Right atrium auricular region (tissue), 2 donors: ENCODE data around the gene OTULIN. TPM values are rescaled to one million over a fixed set of nuclear protein-coding genes. Genes with fewer than 3 reads are reported as not detected.

Experiments
- DNase-seq: peaks from one replicate; pipeline ENCODE4 v3.0.0-alpha.2; 2019; ENCODE audit warnings: low spot score
- H3K27ac ChIP-seq, 2 donors: fragments of 200-600 bp; sonication (generic); 1 replicate in 1 of 2; 2 replicates in 1 of 2; pipeline ENCODE4 v1.5.1; 2016 to 2019
- H3K27me3 ChIP-seq, 2 donors: fragments of 200-600 bp; sonication (generic); one replicate each; pipeline versions ENCODE4 v1.5.1 to v1.6.0; 2017 to 2019
- H3K36me3 ChIP-seq: fragments of 200-600 bp; sonication (generic); one replicate; pipeline ENCODE4 v1.5.1; 2016
- H3K4me1 ChIP-seq, 2 donors: fragments of 200-600 bp; sonication (generic); one replicate each; pipeline versions ENCODE4 v1.5.1 to v1.6.0; 2017 to 2019
- H3K4me3 ChIP-seq, 2 donors: fragments of 200-600 bp; sonication (generic); 1 replicate in 1 of 2; 2 replicates in 1 of 2; pipeline ENCODE4 v1.5.1; 2017 to 2019; ENCODE audit warnings: mild to moderate bottlenecking in 1 of 2, moderate library complexity in 1 of 2
- H3K9me3 ChIP-seq, 2 donors: fragments of 200-600 bp; sonication (generic); one replicate each; pipeline ENCODE4 v1.5.1; 2019
- total RNA-seq, 2 donors: library from RNA; depleted of rRNA; stranded (reverse); fragments of >200 nt; gene quantifications; one replicate each; pipeline ENCODE4 v1.1.0, GENCODE V29; 2016
- TF ChIP-seq, protein P1 (sequence below), 2 donors: fragments of 200-600 bp; sonication (generic); IDR thresholded peaks; one replicate each; pipeline ENCODE4 v1.5.1; 2019; ENCODE audit warnings: antibody characterized with exemption in 2 of 2

OTULIN gene
- total RNA-seq, 2 donors from 2014 or later = 13.9 to 29.9 TPM

- TF ChIP-seq, protein P1, sequence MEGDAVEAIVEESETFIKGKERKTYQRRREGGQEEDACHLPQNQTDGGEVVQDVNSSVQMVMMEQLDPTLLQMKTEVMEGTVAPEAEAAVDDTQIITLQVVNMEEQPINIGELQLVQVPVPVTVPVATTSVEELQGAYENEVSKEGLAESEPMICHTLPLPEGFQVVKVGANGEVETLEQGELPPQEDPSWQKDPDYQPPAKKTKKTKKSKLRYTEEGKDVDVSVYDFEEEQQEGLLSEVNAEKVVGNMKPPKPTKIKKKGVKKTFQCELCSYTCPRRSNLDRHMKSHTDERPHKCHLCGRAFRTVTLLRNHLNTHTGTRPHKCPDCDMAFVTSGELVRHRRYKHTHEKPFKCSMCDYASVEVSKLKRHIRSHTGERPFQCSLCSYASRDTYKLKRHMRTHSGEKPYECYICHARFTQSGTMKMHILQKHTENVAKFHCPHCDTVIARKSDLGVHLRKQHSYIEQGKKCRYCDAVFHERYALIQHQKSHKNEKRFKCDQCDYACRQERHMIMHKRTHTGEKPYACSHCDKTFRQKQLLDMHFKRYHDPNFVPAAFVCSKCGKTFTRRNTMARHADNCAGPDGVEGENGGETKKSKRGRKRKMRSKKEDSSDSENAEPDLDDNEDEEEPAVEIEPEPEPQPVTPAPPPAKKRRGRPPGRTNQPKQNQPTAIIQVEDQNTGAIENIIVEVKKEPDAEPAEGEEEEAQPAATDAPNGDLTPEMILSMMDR (IDR thresholded peaks at IDR 0.05) = no peak
- H3K36me3 ChIP-seq = no peaks in the 10 kb centered on the region
- peaks cover 0 to 43% of the 10 kb centered on the region in 2 donors for H3K4me1 ChIP-seq
- no peaks in the 10 kb centered on the region for H3K9me3 ChIP-seq
- DNase-seq = no peak
- H3K27me3 ChIP-seq = no peaks in the 10 kb centered on the region
- H3K4me3 ChIP-seq = peak overlapping the region; percentile 76 to 81
- H3K27ac ChIP-seq = peak overlapping the region; percentile 91 to 92
These were observed 744 bp downstream of the OTULIN start for GRCh38 chr5:14665101-14665822.

DNA sequence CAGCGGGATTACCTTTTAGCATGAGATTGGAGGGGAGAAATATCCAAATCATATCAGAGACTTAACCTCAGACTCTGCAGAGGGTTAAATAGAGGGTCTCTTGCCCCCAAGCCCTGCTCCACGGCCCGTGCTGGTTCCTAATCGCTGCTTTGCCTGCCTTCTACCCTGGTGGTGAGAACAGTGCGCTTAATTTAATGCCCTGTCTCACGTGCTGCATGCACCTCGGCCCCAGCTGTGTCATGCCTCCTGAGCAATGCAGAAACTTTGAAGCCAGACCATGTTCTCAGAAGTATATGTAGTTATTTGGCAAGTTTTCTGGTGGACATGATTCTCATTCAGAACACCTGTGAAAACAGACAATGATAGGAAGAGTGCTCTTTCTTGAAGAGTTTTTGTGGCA lies 1.4 kb downstream of the OTULIN start:
- TF ChIP-seq, protein P1 (IDR thresholded peaks at IDR 0.05) = no peak
- Histone ChIP-seq H3K27ac (peak overlapping the region; percentile 49 to 92), H3K27me3 (no peaks in the 10 kb centered on the region), H3K9me3 (no peaks in the 10 kb centered on the region), H3K4me3 (peak overlapping the region; percentile 76 to 81), H3K4me1 (peaks cover 0 to 43% of the 10 kb centered on the region in 2 donors), H3K36me3 (no peaks in the 10 kb centered on the region)
- DNase-seq = no peak

DNA sequence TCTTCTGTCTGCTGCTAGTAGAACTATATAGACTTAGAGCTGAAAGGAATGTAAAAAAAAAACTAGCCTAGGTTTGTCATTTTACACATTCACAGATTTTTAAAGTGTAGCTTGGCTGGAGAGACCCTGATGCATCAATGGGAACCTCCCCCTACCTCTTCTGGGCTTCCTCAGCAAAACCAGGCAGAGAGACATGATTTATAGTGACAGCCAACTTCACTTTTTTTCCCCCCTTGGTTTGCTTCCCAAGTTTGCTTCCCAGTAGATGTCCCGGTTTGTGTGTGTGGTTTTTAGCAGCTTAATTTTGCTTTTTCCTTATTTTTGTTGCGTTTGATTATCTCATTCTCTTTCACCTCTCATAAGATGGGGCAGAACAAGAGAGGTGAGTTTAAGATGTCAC lies 1.8 kb downstream of the OTULIN start:
- Histone ChIP-seq H3K27ac (peak overlapping the region; percentile 49 to 92), H3K36me3 (no peaks in the 10 kb centered on the region), H3K27me3 (no peaks in the 10 kb centered on the region), H3K9me3 (no peaks in the 10 kb centered on the region), H3K4me1 (peaks cover 0 to 45% of the 10 kb centered on the region in 2 donors), H3K4me3 (no peak overlapping the region)
- DNase-seq = no peak
- TF ChIP-seq, protein P1 (IDR thresholded peaks at IDR 0.05) = no peak

DNA sequence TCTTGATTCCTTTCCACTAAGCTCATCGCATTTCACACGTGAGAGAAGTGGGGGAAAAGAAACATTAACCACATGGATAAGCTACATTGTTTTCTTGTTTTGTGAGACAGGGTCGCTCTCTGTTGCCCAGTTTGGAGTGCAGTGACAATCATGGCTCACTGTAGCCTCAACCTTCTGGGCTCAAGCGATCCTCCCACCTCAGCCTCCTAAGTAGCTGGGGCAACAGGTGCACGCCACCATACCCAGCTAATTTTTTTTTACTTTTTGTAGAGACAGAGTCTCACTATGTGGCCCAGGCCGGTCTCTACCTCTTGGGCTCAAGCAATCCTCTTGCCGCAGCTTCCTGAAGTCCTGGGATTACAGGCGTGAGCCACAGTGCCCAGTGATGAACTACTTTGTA lies 2.8 kb downstream of the OTULIN start:
- Histone ChIP-seq H3K9me3 (no peaks in the 10 kb centered on the region), H3K27ac (peak overlapping the region in 1 of 2 donors; percentile 92), H3K36me3 (no peaks in the 10 kb centered on the region), H3K4me1 (peaks cover 0 to 55% of the 10 kb centered on the region in 2 donors), H3K4me3 (no peak overlapping the region), H3K27me3 (no peaks in the 10 kb centered on the region)
- TF ChIP-seq, protein P1 (IDR thresholded peaks at IDR 0.05) = no peak
- DNase-seq = no peak

DNA sequence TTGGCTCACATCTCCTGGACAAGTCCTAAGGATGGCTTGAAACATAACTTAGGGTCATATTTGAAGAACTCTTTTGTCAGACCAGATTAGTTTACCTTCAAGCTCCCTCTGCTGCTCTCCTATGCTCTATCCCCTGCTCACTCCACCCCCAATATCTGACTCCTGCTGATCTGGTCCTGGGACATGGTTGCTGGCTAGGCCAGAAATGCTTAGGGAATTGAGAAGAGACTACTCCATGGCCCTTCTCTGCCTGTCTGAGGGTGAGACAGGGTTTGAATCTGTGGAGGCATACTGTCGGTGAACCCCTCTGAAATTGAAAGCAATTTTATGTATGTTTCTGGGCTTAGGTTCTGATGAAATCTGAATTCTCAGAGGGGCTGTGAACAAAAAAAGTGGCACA lies 3.3 kb downstream of the OTULIN start:
- Histone ChIP-seq H3K4me3 (no peak overlapping the region), H3K36me3 (no peaks in the 10 kb centered on the region), H3K27ac (no peak overlapping the region), H3K9me3 (no peaks in the 10 kb centered on the region), H3K27me3 (no peaks in the 10 kb centered on the region), H3K4me1 (peaks cover 0 to 59% of the 10 kb centered on the region in 2 donors)
- DNase-seq = no peak
- TF ChIP-seq, protein P1 (IDR thresholded peaks at IDR 0.05) = no peak

DNA sequence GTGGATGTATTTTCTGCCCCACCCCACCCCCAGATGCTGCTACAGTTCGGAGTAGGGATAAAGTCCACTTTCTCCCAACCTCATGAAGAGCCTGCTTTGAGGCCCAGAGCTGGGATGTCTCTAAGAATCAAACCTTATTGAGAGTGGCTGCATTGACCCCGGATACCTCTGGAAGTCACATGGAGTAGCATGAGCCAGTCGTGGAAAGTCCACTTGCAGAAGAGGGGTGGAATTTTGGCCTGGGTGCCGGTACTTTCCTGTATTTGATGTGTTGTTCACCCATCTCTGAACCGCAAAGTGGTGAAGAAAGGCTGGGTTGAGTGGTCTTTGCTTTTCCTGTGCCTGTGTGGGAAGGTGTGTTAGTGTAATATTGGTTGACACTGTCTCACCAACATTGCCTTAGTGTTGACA lies 3.7 kb downstream of the OTULIN start:
- peaks cover 0 to 60% of the 10 kb centered on the region in 2 donors for H3K4me1 ChIP-seq
- no peaks in the 10 kb centered on the region for H3K27me3 ChIP-seq
- no peaks in the 10 kb centered on the region for H3K9me3 ChIP-seq
- TF ChIP-seq, protein P1 (IDR thresholded peaks at IDR 0.05) = no peak
- H3K36me3 ChIP-seq = no peaks in the 10 kb centered on the region
- no peak for DNase-seq
- no peak overlapping the region for H3K27ac ChIP-seq
- no peak overlapping the region for H3K4me3 ChIP-seq
